Epithelial cell of proximal tubule (primary cell): ENCODE results near the gene PRKN. TPM values are rescaled to one million over a fixed set of nuclear protein-coding genes. Genes with fewer than 3 reads are reported as not detected.
"Not testable (repeated sequence)": the region's sequence is repeated elsewhere in the genome, so short reads cannot be mapped to it uniquely, and the experiment has no call there.

Experiments
- DNase-seq: peaks from one replicate; pipeline ENCODE4 v3.0.0-alpha.2; 2011; ENCODE audit warnings: low read depth
- H3K4me3 ChIP-seq: 2 replicates; pipeline ENCODE4 v1.5.1; 2011; ENCODE audit warnings: low read depth, mild to moderate bottlenecking, low read length
- total RNA-seq: library from RNA; depleted of rRNA; stranded (reverse); fragments of >200 nt; gene quantifications from 2 replicates; pipeline ENCODE4 v1.2.3, GENCODE V29; 2015
- TF ChIP-seq, protein P1 (sequence below): conservative IDR thresholded peaks from 2 replicates; pipeline ENCODE4 v1.5.1; 2012; ENCODE audit warnings: low read depth, mild to moderate bottlenecking, low read length

The PRKN gene
- total RNA-seq, 1 donor from 2014 or later = 0.58 TPM

DNA sequence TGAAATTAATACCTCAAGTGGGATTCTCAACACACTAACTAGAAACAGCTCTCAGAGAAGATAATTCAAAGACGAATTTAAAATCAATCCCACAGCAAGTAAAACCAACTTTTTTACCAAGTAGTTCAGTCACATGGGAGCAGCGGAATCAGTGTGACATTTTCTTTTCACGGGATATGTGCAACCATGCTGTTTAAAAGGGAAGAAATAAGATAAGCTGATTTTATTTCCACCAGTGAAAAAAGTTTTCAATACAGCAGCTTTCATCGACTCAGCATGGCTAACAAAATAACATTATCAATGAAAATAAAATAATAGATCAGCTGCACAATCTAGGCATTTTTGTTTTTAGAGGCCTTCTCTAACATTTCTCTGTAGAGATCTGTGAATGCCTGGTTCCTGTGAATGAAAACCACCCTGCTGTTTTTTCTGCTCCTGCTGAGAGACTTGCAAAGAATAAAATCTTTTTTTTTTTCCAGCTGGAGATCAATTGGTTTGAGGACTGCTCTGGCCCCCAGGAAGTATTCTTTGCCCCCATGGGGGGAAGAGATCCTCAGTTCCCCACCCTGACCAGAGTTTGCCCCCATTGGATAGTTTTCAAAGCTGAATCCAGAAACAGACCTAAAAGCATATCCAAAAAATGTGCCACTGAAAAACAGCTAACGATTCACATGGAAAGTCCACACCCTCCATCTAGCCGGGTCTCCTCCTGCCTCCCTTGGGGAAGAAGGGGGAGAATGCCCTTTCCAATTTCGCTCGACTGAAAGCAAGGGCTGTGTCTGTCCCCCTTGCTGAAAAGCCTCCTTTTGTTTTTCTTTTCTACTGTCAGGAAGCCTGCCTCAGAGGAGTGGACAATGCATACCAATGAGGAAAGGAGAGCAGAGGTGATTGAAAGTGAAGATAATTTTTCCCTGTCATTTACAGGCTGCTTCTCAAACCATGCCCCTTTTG lies 317.6 kb downstream of the PRKN start:
- TF ChIP-seq, protein P1, sequence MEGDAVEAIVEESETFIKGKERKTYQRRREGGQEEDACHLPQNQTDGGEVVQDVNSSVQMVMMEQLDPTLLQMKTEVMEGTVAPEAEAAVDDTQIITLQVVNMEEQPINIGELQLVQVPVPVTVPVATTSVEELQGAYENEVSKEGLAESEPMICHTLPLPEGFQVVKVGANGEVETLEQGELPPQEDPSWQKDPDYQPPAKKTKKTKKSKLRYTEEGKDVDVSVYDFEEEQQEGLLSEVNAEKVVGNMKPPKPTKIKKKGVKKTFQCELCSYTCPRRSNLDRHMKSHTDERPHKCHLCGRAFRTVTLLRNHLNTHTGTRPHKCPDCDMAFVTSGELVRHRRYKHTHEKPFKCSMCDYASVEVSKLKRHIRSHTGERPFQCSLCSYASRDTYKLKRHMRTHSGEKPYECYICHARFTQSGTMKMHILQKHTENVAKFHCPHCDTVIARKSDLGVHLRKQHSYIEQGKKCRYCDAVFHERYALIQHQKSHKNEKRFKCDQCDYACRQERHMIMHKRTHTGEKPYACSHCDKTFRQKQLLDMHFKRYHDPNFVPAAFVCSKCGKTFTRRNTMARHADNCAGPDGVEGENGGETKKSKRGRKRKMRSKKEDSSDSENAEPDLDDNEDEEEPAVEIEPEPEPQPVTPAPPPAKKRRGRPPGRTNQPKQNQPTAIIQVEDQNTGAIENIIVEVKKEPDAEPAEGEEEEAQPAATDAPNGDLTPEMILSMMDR = no peak
- no peak for DNase-seq
- H3K4me3 ChIP-seq = no peak overlapping the region

DNA sequence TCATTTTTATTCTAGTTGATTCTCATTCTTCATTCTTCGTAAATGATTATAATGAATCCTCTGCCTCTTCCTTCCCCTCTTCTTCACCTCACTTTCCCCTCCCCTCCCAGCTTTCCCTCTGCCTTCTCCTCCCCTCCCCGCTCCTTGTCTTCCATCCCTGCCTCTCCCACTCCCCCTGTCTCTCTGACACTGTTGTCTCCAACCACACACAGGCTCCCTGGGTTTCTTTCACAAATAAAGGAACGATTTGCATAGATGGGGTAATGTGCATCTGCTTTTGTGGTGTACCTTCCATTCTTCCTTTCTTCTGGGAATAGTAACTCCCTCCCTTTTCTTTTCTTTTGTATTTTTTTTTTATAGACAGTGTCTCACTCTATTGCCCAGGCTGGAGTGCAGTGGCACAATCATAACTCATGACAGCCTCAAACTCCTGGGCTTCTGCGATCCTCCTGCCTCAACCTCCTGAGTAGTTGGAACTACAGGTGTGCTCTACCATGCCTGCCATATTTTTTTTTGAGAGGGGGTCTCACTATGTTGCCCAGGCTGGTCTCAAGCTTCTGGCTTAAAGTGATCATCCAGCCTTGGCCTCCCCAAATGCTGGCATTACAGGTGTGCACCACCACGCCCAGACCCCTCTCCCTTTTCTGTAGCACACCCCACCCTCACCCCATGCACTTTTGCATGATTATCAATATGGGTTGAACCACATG lies 318.6 kb downstream of the PRKN start:
- no peak for DNase-seq
- TF ChIP-seq, protein P1 = no peak
- no peak overlapping the region for H3K4me3 ChIP-seq

DNA sequence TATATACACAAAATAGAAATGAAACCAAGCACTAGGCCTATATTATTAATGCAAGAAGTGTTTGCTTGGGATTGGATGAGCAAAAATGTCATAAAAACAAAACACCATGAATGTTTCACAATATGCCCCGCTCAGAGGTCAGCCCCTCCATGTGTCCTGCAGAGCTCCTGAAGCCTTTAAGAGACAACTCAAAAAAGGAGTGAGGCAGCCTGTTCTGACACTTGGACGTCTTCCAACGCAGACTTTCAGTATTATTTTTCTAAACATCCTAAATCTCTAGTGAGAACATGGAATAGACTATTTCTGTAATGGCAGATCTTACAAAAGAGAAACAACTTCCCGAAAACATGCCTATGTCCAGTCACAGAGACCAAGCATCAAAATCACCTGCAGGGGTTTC lies 322.6 kb downstream of the PRKN start:
- H3K4me3 ChIP-seq = no peak overlapping the region
- TF ChIP-seq, protein P1 = no peak

DNA sequence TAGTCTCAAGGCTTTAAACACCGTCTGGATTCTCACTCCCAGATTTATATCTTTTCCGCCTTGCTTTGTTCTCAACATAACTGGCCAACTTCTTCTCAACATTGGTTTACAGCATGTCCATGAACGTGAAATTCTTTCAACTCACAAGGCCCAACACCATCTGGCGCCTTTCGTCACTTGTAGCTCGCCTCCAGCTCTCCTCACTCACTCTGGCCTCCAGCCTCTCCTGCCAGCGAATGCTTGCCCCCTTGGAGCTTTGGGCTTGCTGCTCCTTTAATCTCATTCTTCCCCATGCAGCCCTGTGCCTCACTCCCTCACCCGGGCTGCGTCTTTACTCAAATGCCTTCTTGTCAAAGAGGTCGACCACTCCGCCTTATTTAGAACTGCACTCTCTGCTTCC lies 324.5 kb downstream of the PRKN start:
- no peak overlapping the region for H3K4me3 ChIP-seq
- DNase-seq = no peak
- TF ChIP-seq, protein P1 = no peak

More for the DNA sequence above, 322.6 kb downstream of the PRKN start:
- DNase-seq = no peak

DNA sequence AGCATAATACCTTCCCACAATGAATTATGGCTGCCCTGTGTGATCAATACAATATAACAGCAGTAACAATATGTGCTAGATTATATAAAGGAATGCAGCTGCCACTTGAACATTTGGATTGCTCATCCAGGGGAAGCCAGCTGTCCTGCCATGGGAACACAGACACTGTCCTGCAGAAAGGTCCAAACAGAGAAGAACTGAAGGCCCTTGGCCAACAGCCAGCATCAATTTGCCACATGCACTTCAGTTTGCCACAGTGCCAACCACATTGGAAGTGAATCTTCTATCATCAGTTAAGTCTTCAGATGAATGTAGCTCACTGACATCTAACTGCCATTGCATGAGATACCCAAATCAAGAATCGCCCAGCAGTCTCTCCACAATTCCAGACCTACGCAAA lies 332.4 kb downstream of the PRKN start:
- H3K4me3 ChIP-seq = no peak overlapping the region
- DNase-seq = no peak
- TF ChIP-seq, protein P1 = no peak

DNA sequence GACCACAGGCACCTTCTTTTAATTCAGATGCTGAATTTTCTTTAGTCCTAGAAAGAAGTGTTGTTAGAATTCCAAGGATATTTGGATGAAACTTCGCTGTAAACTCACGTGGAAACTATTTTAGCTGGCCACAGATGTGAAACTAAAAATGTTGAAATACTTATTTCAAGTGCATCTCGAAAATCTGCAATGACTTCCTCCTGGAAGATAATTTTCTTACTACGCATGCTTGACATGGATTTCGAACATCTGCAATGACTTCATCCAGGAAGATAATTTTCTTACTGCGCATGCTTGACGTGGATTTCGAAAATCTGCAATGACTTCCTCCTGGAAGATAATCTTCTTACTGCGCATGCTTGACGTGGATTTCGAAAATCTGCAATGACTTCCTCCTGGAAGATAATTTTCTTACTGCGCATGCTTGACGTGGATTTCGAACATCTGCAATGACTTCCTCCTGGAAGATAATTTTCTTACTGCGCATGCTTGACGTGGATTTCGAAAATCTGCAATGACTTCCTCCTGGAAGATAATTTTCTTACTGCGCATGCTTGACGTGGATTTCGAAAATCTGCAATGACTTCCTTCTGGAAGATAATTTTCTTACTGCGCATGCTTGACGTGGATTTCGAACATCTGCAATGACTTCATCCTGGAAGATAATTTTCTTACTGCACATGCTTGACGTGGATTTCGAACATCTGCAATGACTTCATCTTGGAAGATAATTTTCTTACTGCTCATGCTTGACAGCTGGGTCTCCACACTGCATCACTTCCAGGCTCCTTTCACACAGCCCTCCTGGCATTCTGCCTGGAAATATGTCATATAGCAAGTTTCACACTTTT lies 336.4 kb downstream of the PRKN start:
- DNase-seq, H3K4me3 ChIP-seq: not testable (repeated sequence)
